Prostate gland (tissue), 2 donors: ENCODE measurements around the gene TBC1D2B.

Experiments used
- POLR2A ChIP-seq: fragments of 450-650 bp; IDR thresholded peaks from one replicate; pipeline ENCODE4 v1.6.1; 2016; ENCODE audit warnings: antibody characterized with exemption, mild to moderate bottlenecking
- TF ChIP-seq, protein P1 (sequence below), 4 experiments: fragments of 200-600 bp in 2 of 4; fragments of 450-650 bp in 2 of 4; sonication (generic) in 2 of 4; IDR thresholded peaks; 1 replicate in 3 of 4; 2 replicates in 1 of 4; pipeline ENCODE4 v1.5.1; 2016 to 2019; ENCODE audit warnings: antibody characterized with exemption in 4 of 4, mild to moderate bottlenecking in 2 of 4, moderate library complexity in 2 of 4

DNA sequence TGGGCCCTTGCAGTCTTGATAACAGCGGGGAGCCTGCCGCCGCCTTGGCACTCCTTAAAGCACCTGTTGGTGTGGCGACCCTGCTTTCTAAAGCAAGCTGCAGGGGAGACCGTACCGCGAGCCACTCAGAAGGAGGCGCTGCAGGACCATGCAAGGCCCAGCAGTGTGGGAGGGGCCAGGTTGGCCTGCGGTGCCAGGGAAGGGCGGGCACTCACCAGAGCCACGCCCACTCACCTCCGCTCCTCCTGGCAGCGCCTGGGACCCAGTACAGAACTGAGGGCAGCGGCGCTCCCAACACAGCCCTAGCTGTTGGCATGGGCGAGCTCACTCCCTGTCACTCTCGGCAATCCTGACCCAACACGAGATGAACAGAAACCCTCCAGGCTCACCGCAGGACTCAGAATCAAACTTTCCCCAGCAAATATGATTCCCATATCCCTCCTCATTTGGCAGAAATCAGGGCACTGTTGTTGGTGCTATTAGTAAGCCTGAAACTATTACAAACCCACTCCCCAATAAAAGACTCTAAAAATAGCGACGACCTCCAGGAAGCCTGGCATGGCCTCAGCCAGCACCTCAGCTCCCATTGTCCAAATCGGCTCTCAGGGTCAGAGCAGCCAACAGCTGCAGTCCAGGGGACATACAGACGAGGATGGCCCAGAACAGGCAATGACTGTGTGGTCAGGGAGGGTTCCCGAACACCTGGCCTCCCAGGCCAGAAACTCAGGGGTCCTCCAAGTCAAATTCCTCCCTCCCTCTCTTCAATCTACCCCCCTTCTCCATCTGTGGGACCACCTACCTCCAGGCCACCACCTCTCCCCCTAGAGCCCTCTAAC is 77.2 kb downstream of the TBC1D2B start:
- TF ChIP-seq, protein P1, sequence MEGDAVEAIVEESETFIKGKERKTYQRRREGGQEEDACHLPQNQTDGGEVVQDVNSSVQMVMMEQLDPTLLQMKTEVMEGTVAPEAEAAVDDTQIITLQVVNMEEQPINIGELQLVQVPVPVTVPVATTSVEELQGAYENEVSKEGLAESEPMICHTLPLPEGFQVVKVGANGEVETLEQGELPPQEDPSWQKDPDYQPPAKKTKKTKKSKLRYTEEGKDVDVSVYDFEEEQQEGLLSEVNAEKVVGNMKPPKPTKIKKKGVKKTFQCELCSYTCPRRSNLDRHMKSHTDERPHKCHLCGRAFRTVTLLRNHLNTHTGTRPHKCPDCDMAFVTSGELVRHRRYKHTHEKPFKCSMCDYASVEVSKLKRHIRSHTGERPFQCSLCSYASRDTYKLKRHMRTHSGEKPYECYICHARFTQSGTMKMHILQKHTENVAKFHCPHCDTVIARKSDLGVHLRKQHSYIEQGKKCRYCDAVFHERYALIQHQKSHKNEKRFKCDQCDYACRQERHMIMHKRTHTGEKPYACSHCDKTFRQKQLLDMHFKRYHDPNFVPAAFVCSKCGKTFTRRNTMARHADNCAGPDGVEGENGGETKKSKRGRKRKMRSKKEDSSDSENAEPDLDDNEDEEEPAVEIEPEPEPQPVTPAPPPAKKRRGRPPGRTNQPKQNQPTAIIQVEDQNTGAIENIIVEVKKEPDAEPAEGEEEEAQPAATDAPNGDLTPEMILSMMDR (IDR thresholded peaks at IDR 0.05) = peak in 3 of 4 experiments; percentile 70 to 90 (median 73)
- TF ChIP-seq POLR2A = no peak
